ENCODE results near the gene MPIG6B. TPM values are rescaled to one million over a fixed set of nuclear protein-coding genes. Genes with fewer than 3 reads are reported as not detected.

The MPIG6B gene
- total RNA-seq, 1 donor from 2014 or later, result not detected

- Mint-ChIP-seq H3K4me3 (ENCODE audit: unreplicated experiment) (peak overlapping the region; percentile 18), H3K36me3 (ENCODE audit: low read depth, unreplicated experiment) (peaks cover 24% of the 10 kb centered on the region), H3K4me1 (ENCODE audit: unreplicated experiment) (peaks cover 27% of the 10 kb centered on the region), H3K9me3 (ENCODE audit: unreplicated experiment) (no peaks in the 10 kb centered on the region), H3K27ac (ENCODE audit: unreplicated experiment) (no peak overlapping the region), H3K27me3 (ENCODE audit: unreplicated experiment) (peaks cover 15% of the 10 kb centered on the region)
- TF ChIP-seq CTCF (IDR thresholded peaks at IDR 0.05; ENCODE audit: unreplicated experiment), result no peak
- no peak for DNase-seq (ENCODE audit: low spot score)
Measured at GRCh38 chr6:31725502-31726350, 2.6 kb downstream of the MPIG6B start.

GRCh38 chr6:31727034-31727716 is 4.0 kb downstream of the MPIG6B start:
- no peak for DNase-seq (ENCODE audit: low spot score)
- peaks cover 31% of the 10 kb centered on the region for H3K36me3 Mint-ChIP-seq (ENCODE audit: low read depth, unreplicated experiment)
- peak overlapping the region; percentile 28 for H3K27ac Mint-ChIP-seq (ENCODE audit: unreplicated experiment)
- TF ChIP-seq CTCF (IDR thresholded peaks at IDR 0.05; ENCODE audit: unreplicated experiment), result no peak
- H3K9me3 Mint-ChIP-seq (ENCODE audit: unreplicated experiment), result no peaks in the 10 kb centered on the region
- H3K4me3 Mint-ChIP-seq (ENCODE audit: unreplicated experiment), result peak overlapping the region; percentile 85
- H3K27me3 Mint-ChIP-seq (ENCODE audit: unreplicated experiment), result peaks cover 11% of the 10 kb centered on the region
- H3K4me1 Mint-ChIP-seq (ENCODE audit: unreplicated experiment), result peaks cover 32% of the 10 kb centered on the region

- peak overlapping the region; percentile 98 for H3K4me3 Mint-ChIP-seq (ENCODE audit: unreplicated experiment)
- H3K36me3 Mint-ChIP-seq (ENCODE audit: low read depth, unreplicated experiment), result peaks cover 33% of the 10 kb centered on the region
- no peak overlapping the region for H3K27ac Mint-ChIP-seq (ENCODE audit: unreplicated experiment)
- H3K4me1 Mint-ChIP-seq (ENCODE audit: unreplicated experiment), result peaks cover 34% of the 10 kb centered on the region
- peaks cover 11% of the 10 kb centered on the region for H3K27me3 Mint-ChIP-seq (ENCODE audit: unreplicated experiment)
- no peak for TF ChIP-seq CTCF (IDR thresholded peaks at IDR 0.05; ENCODE audit: unreplicated experiment)
- no peaks in the 10 kb centered on the region for H3K9me3 Mint-ChIP-seq (ENCODE audit: unreplicated experiment)
- DNase-seq (ENCODE audit: low spot score), result no peak
Measured at GRCh38 chr6:31727717-31728671, 4.8 kb downstream of the MPIG6B start.

GRCh38 chr6:31728767-31729514 is 5.8 kb downstream of the MPIG6B start, which contains the start of gene DDAH2:
Gene DDAH2 (minus strand): TSS chr6:31729299. CDS start chr6:31729161, 138 bp downstream.
- peak within 1 kb of the TSS; percentile 98 for H3K4me3 Mint-ChIP-seq (ENCODE audit: unreplicated experiment)
- peaks cover 11% of the 10 kb centered on the region for H3K27me3 Mint-ChIP-seq (ENCODE audit: unreplicated experiment)
- peak within 1 kb of the TSS; percentile 91 for H3K27ac Mint-ChIP-seq (ENCODE audit: unreplicated experiment)
- TF ChIP-seq CTCF (IDR thresholded peaks at IDR 0.05; ENCODE audit: unreplicated experiment), result no peak
- no peaks in the 10 kb centered on the region for H3K9me3 Mint-ChIP-seq (ENCODE audit: unreplicated experiment)
- no peak for DNase-seq (ENCODE audit: low spot score)
- peaks cover 43% of the 10 kb centered on the region for H3K4me1 Mint-ChIP-seq (ENCODE audit: unreplicated experiment)
- H3K36me3 Mint-ChIP-seq (ENCODE audit: low read depth, unreplicated experiment), result peaks cover 43% of the 10 kb centered on the region

Measured in endothelial cell (in vitro differentiated cells).